Measurements from ENCODE around the gene CDH16.

Gene CDH16

GRCh38 chr16:66913081-66913480 is 5.6 kb downstream of the CDH16 start:
- no peaks in the 10 kb centered on the region for H3K27me3 ChIP-seq (ENCODE audit: control insufficient read depth in 2 of 2, insufficient read depth in 2 of 2, low read length in 2 of 2)
- no peak overlapping the region for H3K27ac ChIP-seq (ENCODE audit: low read depth in 2 of 2, low read length in 2 of 2)
- H3K4me1 ChIP-seq (ENCODE audit: control insufficient read depth in 2 of 2, insufficient read depth in 2 of 2, low read length in 2 of 2) = no peaks in the 10 kb centered on the region
- no peaks in the 10 kb centered on the region for H3K9me3 ChIP-seq (ENCODE audit: control insufficient read depth in 2 of 2, low read length in 2 of 2)
- no peak overlapping the region for H3K4me3 ChIP-seq (ENCODE audit: low read length in 2 of 2)
- no peaks in the 10 kb centered on the region for H3K36me3 ChIP-seq (ENCODE audit: control insufficient read depth in 2 of 2, insufficient read depth in 2 of 2, low read length in 2 of 2)
- H3K9ac ChIP-seq (ENCODE audit: low read depth in 1 of 2, low read length in 2 of 2) = no peak overlapping the region

DNA sequence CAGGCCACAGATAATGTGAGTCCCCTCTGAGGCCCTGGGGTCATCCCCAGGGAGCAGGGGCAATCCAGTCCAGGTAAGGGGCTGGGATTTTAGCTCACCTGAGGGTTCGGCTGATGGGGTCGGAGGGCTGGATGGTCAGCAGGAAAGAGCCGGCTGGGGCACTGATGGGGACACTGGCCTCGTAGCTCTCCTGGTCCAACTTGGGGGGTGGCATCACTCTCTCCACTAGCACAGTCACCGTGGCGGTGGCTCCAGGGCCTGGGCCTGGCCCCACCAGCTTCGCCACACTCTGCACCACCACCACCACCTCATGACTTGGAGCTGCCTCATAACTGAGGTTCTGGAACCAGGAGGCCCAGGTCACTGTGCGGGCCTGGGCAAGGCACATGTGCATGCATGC is 6.9 kb downstream of the CDH16 start:
- Histone ChIP-seq H3K27me3 (ENCODE audit: control insufficient read depth in 2 of 2, insufficient read depth in 2 of 2, low read length in 2 of 2) (no peaks in the 10 kb centered on the region), H3K9me3 (ENCODE audit: control insufficient read depth in 2 of 2, low read length in 2 of 2) (no peaks in the 10 kb centered on the region), H3K9ac (ENCODE audit: low read depth in 1 of 2, low read length in 2 of 2) (no peak overlapping the region), H3K4me1 (ENCODE audit: control insufficient read depth in 2 of 2, insufficient read depth in 2 of 2, low read length in 2 of 2) (no peaks in the 10 kb centered on the region), H3K4me3 (ENCODE audit: low read length in 2 of 2) (no peak overlapping the region), H3K36me3 (ENCODE audit: control insufficient read depth in 2 of 2, insufficient read depth in 2 of 2, low read length in 2 of 2) (no peaks in the 10 kb centered on the region), H3K27ac (ENCODE audit: low read depth in 2 of 2, low read length in 2 of 2) (no peak overlapping the region)

GRCh38 chr16:66911112-66911511 is 7.6 kb downstream of the CDH16 start:
- H3K4me1 ChIP-seq (ENCODE audit: control insufficient read depth in 2 of 2, insufficient read depth in 2 of 2, low read length in 2 of 2) = no peaks in the 10 kb centered on the region
- no peak overlapping the region for H3K4me3 ChIP-seq (ENCODE audit: low read length in 2 of 2)
- H3K27ac ChIP-seq (ENCODE audit: low read depth in 2 of 2, low read length in 2 of 2) = no peak overlapping the region
- H3K9ac ChIP-seq (ENCODE audit: low read depth in 1 of 2, low read length in 2 of 2) = no peak overlapping the region
- no peaks in the 10 kb centered on the region for H3K27me3 ChIP-seq (ENCODE audit: control insufficient read depth in 2 of 2, insufficient read depth in 2 of 2, low read length in 2 of 2)
- H3K36me3 ChIP-seq (ENCODE audit: control insufficient read depth in 2 of 2, insufficient read depth in 2 of 2, low read length in 2 of 2) = no peaks in the 10 kb centered on the region
- H3K9me3 ChIP-seq (ENCODE audit: control insufficient read depth in 2 of 2, low read length in 2 of 2) = no peaks in the 10 kb centered on the region

DNA sequence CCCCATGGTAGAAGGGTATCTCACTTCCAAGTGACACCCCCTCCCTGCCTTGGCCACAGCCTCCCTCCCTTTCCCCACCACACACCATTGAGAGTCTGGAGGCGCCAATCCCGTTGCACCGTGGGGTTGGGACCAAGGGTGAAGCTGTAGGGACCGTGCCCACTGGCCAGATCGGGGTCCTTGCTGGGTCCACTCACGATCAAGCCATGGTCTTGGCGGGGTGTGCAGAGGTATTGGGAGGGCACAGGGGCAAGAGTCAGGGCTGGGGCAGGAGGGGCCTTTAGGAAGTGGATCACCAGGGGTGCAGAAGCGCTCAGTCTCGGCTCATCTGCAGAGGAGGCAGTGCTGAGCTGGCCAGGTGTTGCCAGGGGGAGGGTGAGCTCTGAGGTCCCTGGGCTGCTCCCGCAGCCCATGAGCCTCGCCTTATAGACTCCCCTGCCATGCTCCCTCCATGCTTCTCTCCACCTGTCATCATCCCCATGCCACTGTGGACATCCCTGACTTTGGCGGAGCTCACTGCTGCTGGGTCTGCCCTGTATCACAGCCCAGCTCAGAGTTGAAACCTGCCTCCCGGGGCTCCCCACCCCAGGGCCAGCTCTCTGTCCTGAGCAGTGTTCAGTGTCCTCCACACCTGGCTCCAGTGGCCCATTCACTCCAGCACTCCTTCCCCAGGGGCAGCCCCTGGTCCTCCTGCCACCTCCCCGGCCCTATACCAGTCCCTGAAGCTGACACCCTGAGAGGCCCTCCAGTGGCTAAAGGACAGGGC is 8.3 kb downstream of the CDH16 start:
- Histone ChIP-seq H3K27ac (ENCODE audit: low read depth in 2 of 2, low read length in 2 of 2) (no peak overlapping the region), H3K4me1 (ENCODE audit: control insufficient read depth in 2 of 2, insufficient read depth in 2 of 2, low read length in 2 of 2) (peaks cover 3 to 7% of the 10 kb centered on the region in 2 donors), H3K4me3 (ENCODE audit: low read length in 2 of 2) (no peak overlapping the region), H3K27me3 (ENCODE audit: control insufficient read depth in 2 of 2, insufficient read depth in 2 of 2, low read length in 2 of 2) (no peaks in the 10 kb centered on the region), H3K36me3 (ENCODE audit: control insufficient read depth in 2 of 2, insufficient read depth in 2 of 2, low read length in 2 of 2) (no peaks in the 10 kb centered on the region), H3K9me3 (ENCODE audit: control insufficient read depth in 2 of 2, low read length in 2 of 2) (no peaks in the 10 kb centered on the region), H3K9ac (ENCODE audit: low read depth in 1 of 2, low read length in 2 of 2) (no peak overlapping the region)

DNA sequence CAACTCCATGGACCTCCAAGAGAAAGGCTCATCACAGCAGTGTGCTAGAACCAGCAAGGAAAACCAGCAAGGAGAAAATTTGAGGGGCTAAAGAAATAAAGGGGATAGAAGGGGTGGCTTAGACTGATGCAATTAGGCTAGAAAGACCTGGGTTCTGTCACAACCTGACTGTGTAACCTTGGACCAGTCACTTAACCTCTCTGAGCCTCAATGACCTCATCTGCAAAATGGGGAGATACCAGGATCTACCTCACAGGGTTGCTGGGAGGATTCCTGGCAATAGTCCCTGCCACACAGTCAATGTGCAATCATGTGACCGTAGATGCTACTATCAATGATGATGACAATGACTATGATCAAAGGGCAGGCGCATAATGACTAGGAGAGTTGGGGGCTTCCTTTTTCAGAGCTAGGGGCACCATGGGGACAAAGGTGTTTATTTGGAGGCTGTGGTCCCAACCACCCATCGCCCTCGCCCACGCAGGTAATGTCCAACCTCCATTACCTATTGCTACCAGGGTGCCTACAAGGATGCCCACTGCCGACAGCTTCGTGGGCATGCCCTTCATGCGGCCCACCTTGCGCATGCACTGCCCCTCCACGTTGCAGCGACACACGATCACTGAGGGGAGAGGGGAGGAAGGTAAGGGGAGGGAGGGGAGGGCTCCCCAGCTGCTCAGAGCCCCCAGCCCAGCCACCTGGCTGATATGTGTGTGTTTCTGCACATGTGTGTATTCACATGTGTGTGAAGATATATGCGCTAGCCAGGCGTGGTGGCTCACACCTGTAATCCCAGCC is 9.7 kb downstream of the CDH16 start:
- Histone ChIP-seq H3K27me3 (ENCODE audit: control insufficient read depth in 2 of 2, insufficient read depth in 2 of 2, low read length in 2 of 2) (no peaks in the 10 kb centered on the region), H3K9me3 (ENCODE audit: control insufficient read depth in 2 of 2, low read length in 2 of 2) (no peaks in the 10 kb centered on the region), H3K27ac (ENCODE audit: low read depth in 2 of 2, low read length in 2 of 2) (no peak overlapping the region), H3K36me3 (ENCODE audit: control insufficient read depth in 2 of 2, insufficient read depth in 2 of 2, low read length in 2 of 2) (no peaks in the 10 kb centered on the region), H3K4me1 (ENCODE audit: control insufficient read depth in 2 of 2, insufficient read depth in 2 of 2, low read length in 2 of 2) (peaks cover 8 to 12% of the 10 kb centered on the region in 2 donors), H3K4me3 (ENCODE audit: low read length in 2 of 2) (no peak overlapping the region), H3K9ac (ENCODE audit: low read depth in 1 of 2, low read length in 2 of 2) (no peak overlapping the region)

- H3K27ac ChIP-seq (ENCODE audit: low read depth in 2 of 2, low read length in 2 of 2) = no peak overlapping the region
- no peaks in the 10 kb centered on the region for H3K9me3 ChIP-seq (ENCODE audit: control insufficient read depth in 2 of 2, low read length in 2 of 2)
- H3K36me3 ChIP-seq (ENCODE audit: control insufficient read depth in 2 of 2, insufficient read depth in 2 of 2, low read length in 2 of 2) = no peaks in the 10 kb centered on the region
- no peak overlapping the region for H3K4me3 ChIP-seq (ENCODE audit: low read length in 2 of 2)
- no peak overlapping the region for H3K9ac ChIP-seq (ENCODE audit: low read depth in 1 of 2, low read length in 2 of 2)
- peaks cover 8 to 12% of the 10 kb centered on the region in 2 donors for H3K4me1 ChIP-seq (ENCODE audit: control insufficient read depth in 2 of 2, insufficient read depth in 2 of 2, low read length in 2 of 2)
- H3K27me3 ChIP-seq (ENCODE audit: control insufficient read depth in 2 of 2, insufficient read depth in 2 of 2, low read length in 2 of 2) = no peaks in the 10 kb centered on the region
Observed at GRCh38 chr16:66908116-66908515, 10.6 kb downstream of the CDH16 start.

DNA sequence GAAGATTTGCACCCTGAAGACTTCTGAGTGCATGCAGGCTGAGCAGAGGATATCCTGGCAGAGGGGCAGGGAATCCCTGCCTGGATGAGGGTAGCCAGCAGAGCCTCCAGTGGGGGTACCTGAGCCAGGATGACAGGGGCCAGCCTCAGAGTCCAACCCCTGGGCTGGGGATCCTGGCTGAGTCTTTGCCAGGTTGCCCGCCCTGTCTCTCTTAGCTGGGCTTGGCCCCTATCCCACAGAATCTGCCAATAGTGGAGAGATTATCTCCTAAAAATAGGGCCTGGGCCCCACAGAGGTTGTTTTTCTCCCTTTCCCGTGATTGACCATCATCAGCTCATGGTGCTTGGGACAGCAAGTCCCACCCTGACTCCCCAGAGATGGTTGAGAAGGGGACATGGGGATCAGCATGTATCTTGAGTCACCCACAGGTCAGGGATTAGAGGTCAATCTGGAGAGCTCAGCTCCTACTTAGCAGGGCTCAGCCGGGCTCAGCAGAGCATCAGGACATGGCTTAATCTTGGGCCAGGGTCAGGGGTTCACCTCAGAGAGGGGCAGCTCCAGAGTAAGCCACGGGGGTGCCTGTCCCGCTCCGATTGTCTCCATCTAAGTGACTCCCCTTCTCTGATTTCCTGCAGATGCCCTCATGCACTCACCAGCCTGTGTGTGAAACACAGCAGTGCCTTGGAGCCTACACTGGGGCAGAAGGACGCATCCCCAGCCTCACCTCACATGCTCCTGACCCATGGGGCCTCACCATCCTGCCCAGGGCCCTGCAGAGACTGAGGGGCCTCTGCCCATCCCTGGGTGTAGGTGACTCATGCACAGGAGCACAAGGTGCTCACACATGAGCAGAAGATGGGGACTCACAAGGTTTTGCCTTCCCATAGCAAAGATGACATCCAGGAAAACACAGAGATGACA is 11.5 kb downstream of the CDH16 start:
- Histone ChIP-seq H3K4me3 (ENCODE audit: low read length in 2 of 2) (no peak overlapping the region), H3K9me3 (ENCODE audit: control insufficient read depth in 2 of 2, low read length in 2 of 2) (no peaks in the 10 kb centered on the region), H3K27me3 (ENCODE audit: control insufficient read depth in 2 of 2, insufficient read depth in 2 of 2, low read length in 2 of 2) (no peaks in the 10 kb centered on the region), H3K27ac (ENCODE audit: low read depth in 2 of 2, low read length in 2 of 2) (no peak overlapping the region), H3K9ac (ENCODE audit: low read depth in 1 of 2, low read length in 2 of 2) (no peak overlapping the region), H3K4me1 (ENCODE audit: control insufficient read depth in 2 of 2, insufficient read depth in 2 of 2, low read length in 2 of 2) (peaks cover 8 to 12% of the 10 kb centered on the region in 2 donors), H3K36me3 (ENCODE audit: control insufficient read depth in 2 of 2, insufficient read depth in 2 of 2, low read length in 2 of 2) (no peaks in the 10 kb centered on the region)

GRCh38 chr16:66905633-66906539 is 12.8 kb downstream of the CDH16 start:
- H3K4me1 ChIP-seq (ENCODE audit: control insufficient read depth in 2 of 2, insufficient read depth in 2 of 2, low read length in 2 of 2) = peaks cover 17 to 18% of the 10 kb centered on the region in 2 donors
- peak overlapping the region in 1 of 2 donors; percentile 0 for H3K9ac ChIP-seq (ENCODE audit: low read depth in 1 of 2, low read length in 2 of 2)
- peak overlapping the region; percentile 6 to 43 for H3K27ac ChIP-seq (ENCODE audit: low read depth in 2 of 2, low read length in 2 of 2)
- no peaks in the 10 kb centered on the region for H3K36me3 ChIP-seq (ENCODE audit: control insufficient read depth in 2 of 2, insufficient read depth in 2 of 2, low read length in 2 of 2)
- no peak overlapping the region for H3K4me3 ChIP-seq (ENCODE audit: low read length in 2 of 2)
- no peaks in the 10 kb centered on the region for H3K9me3 ChIP-seq (ENCODE audit: control insufficient read depth in 2 of 2, low read length in 2 of 2)
- H3K27me3 ChIP-seq (ENCODE audit: control insufficient read depth in 2 of 2, insufficient read depth in 2 of 2, low read length in 2 of 2) = no peaks in the 10 kb centered on the region

DNA sequence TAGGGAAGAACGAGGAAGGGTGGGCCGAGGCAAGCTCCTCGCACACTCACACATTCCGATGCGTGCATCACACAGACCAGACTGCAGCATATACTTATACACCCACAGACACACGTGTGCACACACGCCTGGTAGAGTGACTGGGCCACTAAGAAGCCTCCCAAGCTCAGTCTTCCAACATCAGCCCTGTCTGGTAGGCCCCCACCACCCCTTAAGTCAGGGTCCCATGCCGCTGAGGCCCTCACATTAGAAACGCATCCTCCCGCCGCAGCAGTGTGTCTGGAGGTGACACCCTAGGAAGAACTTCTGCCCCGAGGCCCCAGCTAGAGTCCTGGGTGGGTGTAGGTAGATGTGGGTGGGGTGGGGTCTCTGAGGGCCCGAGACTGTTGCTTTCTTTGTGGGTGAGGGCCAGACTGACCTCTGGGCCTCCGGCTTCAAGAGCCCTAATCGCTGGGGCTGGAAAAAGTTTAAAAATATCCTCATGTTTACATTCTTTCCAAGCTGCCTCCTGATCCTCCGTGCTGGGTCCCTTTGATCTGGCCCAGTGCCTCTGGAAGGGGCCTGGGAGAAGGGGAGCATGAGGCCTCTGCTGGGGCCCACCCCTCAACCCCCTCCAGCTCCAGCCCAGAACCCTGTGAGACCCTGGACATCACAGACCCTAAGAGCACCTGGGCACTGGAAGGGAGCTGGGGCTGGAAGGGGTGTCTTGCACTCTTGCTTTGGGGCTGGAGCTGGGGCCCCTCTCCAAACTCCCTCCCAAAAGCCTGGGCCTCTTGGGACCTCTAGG is 13.6 kb downstream of the CDH16 start:
- peaks cover 24% of the 10 kb centered on the region in 2 donors for H3K4me1 ChIP-seq (ENCODE audit: control insufficient read depth in 2 of 2, insufficient read depth in 2 of 2, low read length in 2 of 2)
- peak overlapping the region in 1 of 2 donors; percentile 0 for H3K9ac ChIP-seq (ENCODE audit: low read depth in 1 of 2, low read length in 2 of 2)
- H3K36me3 ChIP-seq (ENCODE audit: control insufficient read depth in 2 of 2, insufficient read depth in 2 of 2, low read length in 2 of 2) = no peaks in the 10 kb centered on the region
- peak overlapping the region; percentile 40 to 56 for H3K27ac ChIP-seq (ENCODE audit: low read depth in 2 of 2, low read length in 2 of 2)
- no peaks in the 10 kb centered on the region for H3K27me3 ChIP-seq (ENCODE audit: control insufficient read depth in 2 of 2, insufficient read depth in 2 of 2, low read length in 2 of 2)
- no peak overlapping the region for H3K4me3 ChIP-seq (ENCODE audit: low read length in 2 of 2)
- no peaks in the 10 kb centered on the region for H3K9me3 ChIP-seq (ENCODE audit: control insufficient read depth in 2 of 2, low read length in 2 of 2)
